ENCODE data around the gene ARHGEF4.

DNA sequence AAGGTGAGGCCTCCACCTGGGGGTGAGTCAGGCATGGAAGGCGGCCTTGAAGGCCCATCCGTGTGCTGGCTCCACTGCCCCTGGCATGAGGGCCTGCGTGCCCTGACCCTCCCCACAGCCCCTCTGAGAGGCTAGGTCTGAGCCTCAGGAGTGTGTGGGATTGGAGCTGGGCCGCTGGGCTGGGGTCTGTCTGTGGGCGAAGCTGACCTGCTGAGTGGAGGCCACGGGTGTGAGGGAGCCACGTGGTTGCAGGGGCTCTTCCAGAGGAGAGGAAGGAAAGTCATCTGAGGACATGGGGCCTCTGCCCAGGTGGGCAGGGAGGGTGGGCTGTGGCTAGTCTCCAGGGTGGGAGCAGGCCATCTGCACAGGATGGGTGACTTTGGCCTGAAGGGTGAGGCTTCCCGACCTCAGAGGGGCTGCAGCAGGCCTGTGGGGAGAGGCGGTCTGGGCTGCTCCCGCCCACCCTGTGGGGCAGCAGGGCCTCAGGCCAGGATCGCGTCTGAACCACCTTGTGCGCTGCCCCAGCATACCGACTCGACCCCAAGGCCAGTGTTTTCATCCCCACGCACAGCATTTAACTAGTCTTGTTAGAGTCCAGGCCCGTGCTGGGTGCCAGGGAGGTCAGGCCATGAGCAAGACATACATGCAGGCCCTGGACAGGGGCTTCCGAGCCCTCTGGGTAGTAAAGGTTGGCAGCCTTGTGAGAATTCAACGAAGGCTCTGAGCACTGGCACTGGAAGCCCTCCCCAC lies 11.2 kb downstream of the ARHGEF4 start:
- no peak for TF ChIP-seq CTCF (conservative IDR thresholded peaks at IDR 0.05)
- TF ChIP-seq EZH2 (IDR thresholded peaks at IDR 0.05; ENCODE audit: low read depth): no peak
